ENCODE results near the gene LRRC4C. TPM values are rescaled to one million over a fixed set of nuclear protein-coding genes. Genes with fewer than 3 reads are reported as not detected.
"Not testable (repeated sequence)": the region's sequence is repeated elsewhere in the genome, so short reads cannot be mapped to it uniquely, and the experiment has no call there.

LRRC4C gene
- total RNA-seq, 2 experiments from 2014 or later = not detected

DNA sequence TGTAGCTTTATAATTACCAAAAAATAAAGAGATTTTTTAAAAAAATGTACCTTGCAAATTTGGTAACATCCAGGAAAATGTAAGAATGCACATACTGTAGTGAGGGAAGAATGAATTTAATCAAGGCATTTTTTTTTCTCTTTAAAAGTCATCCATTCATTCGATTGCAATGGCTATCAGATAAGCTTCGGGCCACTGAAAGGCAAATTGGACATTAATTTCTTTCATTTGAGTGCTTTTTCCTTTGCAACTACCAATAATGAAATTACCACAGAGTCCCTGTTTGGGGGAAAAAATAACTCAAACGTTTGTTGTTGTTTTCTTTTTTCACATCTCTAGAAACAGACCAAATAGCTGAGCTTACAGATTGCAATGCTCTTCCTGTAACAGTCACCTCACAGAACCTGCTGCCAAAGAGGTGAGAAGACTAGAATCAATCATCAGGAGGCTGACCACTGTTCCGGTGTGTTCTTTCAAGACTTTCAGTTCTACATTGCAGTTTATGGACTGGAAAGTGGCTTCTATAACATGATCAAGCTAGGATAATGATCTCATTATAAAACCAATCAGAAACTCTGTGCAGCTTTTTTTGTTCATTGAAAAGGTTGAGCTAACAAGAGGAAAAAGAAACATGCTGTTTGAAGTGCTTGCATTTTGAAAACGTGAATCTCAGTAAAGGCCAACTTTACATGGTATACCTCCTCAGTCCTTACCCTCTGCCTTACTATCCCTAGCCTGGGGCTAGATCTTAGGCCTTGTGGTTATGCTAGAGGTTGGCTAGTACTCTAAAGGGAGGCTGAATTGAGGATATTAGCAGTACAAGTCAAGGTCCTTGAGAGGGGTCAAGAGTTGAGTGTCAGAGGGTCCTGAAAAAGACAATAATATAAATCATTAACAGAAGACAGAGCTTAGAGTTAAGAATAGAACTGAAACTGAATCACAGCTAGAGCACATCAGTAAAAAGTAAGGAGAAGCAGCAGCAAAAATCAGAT is 1276.1 kb downstream of the LRRC4C start:
- no peak for DNase-seq
- no peaks in the 10 kb centered on the region for H3K36me3 Mint-ChIP-seq
- ATAC-seq = no peak
- no peaks in the 10 kb centered on the region for H3K27me3 Mint-ChIP-seq
- no peak overlapping the region for H3K27ac Mint-ChIP-seq
- no peak overlapping the region for H3K4me3 Mint-ChIP-seq
- H3K9me3 Mint-ChIP-seq (ENCODE audit: low read depth) = peaks cover 8% of the 10 kb centered on the region
- no peaks in the 10 kb centered on the region for H3K4me1 Mint-ChIP-seq
- CTCF ChIA-PET = no interaction called here

DNA sequence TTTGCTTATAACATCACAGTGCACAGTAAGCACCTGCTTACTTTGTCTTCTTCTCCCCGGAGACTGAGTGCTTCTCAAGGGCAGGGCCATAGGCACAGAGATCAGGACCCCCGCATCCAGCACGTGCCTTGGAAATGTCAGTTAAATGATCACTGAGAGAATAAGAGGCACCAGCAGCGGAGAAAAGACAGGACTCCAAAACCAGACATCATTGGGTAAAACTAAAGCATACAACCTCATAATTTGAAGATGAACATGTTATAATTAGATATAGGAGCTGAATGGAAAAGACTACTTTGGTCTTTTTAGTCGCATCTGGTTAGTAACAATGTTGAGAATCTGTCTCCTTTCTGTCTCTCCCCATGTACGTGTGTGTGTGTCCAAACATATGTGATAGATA is 1279.9 kb downstream of the LRRC4C start:
- H3K36me3 Mint-ChIP-seq = no peaks in the 10 kb centered on the region
- peaks cover 11% of the 10 kb centered on the region for H3K9me3 Mint-ChIP-seq (ENCODE audit: low read depth)
- ATAC-seq = no peak
- no peak overlapping the region for H3K4me3 Mint-ChIP-seq
- H3K27ac Mint-ChIP-seq = no peak overlapping the region
- no peak for DNase-seq
- CTCF ChIA-PET = no interaction called here
- H3K27me3 Mint-ChIP-seq = no peaks in the 10 kb centered on the region
- H3K4me1 Mint-ChIP-seq = no peaks in the 10 kb centered on the region

DNA sequence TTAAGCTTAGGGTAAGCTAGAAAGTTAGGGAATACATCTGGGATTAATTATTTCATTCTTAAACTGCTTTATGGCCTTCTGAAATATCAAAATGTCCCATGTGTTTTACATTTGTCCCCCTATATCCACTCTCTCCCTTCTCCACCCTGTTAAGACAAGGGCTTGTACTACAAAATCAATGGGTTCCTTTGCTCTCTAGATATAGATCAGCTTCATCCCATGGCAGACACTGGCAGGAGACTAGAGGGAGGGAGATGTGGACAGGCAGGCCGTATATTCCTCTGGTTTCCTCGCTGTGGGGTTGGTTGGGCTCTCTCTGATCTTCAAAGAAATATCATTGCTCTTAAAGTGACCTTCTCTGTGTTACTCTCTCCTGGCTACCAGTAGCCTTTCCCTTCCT is 1281.0 kb downstream of the LRRC4C start:
- Mint-ChIP-seq H3K27ac (no peak overlapping the region), H3K4me3 (no peak overlapping the region), H3K9me3 (ENCODE audit: low read depth) (peaks cover 6% of the 10 kb centered on the region), H3K36me3 (no peaks in the 10 kb centered on the region), H3K4me1 (no peaks in the 10 kb centered on the region), H3K27me3 (no peaks in the 10 kb centered on the region)
- CTCF ChIA-PET = no interaction called here
- no peak for ATAC-seq
- no peak for DNase-seq

- H3K27me3 Mint-ChIP-seq = no peaks in the 10 kb centered on the region
- H3K9me3 Mint-ChIP-seq (ENCODE audit: low read depth) = peaks cover 13% of the 10 kb centered on the region
- CTCF ChIA-PET = no interaction called here
- DNase-seq (no peak), ATAC-seq (no peak)
- no peaks in the 10 kb centered on the region for H3K4me1 Mint-ChIP-seq
- H3K36me3 Mint-ChIP-seq = no peaks in the 10 kb centered on the region
- no peak overlapping the region for H3K4me3 Mint-ChIP-seq
- H3K27ac Mint-ChIP-seq = no peak overlapping the region
Observed at GRCh38 chr11:40175980-40176379, 1283.5 kb downstream of the LRRC4C start.

DNA sequence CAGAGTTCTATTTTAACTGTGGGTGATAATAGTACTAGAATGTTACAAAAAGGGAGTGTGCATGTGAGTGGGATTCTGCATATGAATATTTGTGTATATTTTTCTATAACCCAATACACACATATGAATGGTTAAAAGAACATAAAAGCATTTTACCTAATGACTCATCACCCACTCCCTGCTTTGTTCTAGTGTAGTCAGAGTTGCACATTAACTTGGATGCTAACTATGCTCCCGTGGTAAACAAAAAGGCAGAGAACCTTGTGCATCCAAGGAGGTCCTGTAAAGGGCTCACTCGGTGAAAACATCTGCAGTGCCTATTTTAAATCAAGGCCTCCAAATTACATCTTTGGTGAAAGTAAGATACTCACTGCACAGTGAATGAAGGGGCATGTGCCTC is 1289.4 kb downstream of the LRRC4C start:
- DNase-seq = no peak
- CTCF ChIA-PET = no interaction called here
- H3K27me3 Mint-ChIP-seq = no peaks in the 10 kb centered on the region
- H3K27ac Mint-ChIP-seq = no peak overlapping the region
- H3K36me3 Mint-ChIP-seq = no peaks in the 10 kb centered on the region
- peaks cover 15% of the 10 kb centered on the region for H3K9me3 Mint-ChIP-seq (ENCODE audit: low read depth)
- H3K4me1 Mint-ChIP-seq = no peaks in the 10 kb centered on the region
- no peak for ATAC-seq
- H3K4me3 Mint-ChIP-seq = no peak overlapping the region

- peaks cover 16% of the 10 kb centered on the region for H3K9me3 Mint-ChIP-seq (ENCODE audit: low read depth)
- no peak overlapping the region for H3K4me3 Mint-ChIP-seq
- no peaks in the 10 kb centered on the region for H3K27me3 Mint-ChIP-seq
- CTCF ChIA-PET = no interaction called here
- no peaks in the 10 kb centered on the region for H3K4me1 Mint-ChIP-seq
- no peak for ATAC-seq
- no peak overlapping the region for H3K27ac Mint-ChIP-seq
- no peak for DNase-seq
- no peaks in the 10 kb centered on the region for H3K36me3 Mint-ChIP-seq
Observed at GRCh38 chr11:40168414-40168813, 1291.0 kb downstream of the LRRC4C start.

DNA sequence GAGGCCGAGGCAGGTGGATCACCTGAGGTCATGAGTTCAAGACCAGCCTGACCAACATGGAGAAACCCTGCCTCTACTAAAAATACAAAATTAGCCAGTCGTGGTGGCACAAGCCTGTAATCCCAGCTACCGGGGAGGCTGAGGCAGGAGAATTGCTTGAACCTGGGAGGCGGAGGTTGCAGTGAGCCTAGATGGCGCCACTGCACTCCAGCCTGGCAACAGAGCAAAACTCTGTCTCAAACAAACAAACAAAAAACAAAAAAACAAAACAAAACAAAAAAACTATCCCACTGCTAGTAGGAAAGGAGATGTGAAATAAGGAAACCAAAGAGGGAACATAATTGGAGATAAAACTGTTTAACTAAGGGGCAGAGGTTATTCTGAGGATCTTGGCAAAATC is 1291.6 kb downstream of the LRRC4C start:
- H3K27ac Mint-ChIP-seq, H3K36me3 Mint-ChIP-seq, H3K27me3 Mint-ChIP-seq, H3K4me3 Mint-ChIP-seq, H3K4me1 Mint-ChIP-seq, ATAC-seq, DNase-seq, CTCF ChIA-PET: not testable (repeated sequence)
- H3K9me3 Mint-ChIP-seq (ENCODE audit: low read depth) = peaks cover 15% of the 10 kb centered on the region

DNA sequence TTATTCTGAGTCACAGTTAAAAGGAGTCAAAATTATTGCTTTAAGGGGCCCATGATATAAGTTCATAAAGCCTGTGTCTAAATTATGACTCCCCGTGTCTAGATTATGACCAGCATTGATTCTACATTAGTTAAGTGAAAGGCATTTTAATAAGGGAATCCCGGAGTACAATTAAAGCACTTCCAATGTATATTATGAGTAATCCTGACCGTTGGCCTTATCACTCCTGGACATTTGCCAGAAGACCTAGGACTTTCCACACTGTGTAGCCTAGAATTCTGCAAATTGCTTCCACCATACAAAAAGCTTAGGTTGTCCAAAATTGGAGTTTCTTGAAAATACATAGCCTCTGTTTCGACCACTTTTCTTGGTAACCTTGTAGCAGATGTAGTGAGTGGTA is 1292.6 kb downstream of the LRRC4C start:
- Mint-ChIP-seq H3K27me3 (no peaks in the 10 kb centered on the region), H3K9me3 (ENCODE audit: low read depth) (peaks cover 8% of the 10 kb centered on the region), H3K4me1 (no peaks in the 10 kb centered on the region), H3K36me3 (no peaks in the 10 kb centered on the region), H3K4me3 (no peak overlapping the region), H3K27ac (no peak overlapping the region)
- ATAC-seq = no peak
- CTCF ChIA-PET = no interaction called here
- no peak for DNase-seq

DNA sequence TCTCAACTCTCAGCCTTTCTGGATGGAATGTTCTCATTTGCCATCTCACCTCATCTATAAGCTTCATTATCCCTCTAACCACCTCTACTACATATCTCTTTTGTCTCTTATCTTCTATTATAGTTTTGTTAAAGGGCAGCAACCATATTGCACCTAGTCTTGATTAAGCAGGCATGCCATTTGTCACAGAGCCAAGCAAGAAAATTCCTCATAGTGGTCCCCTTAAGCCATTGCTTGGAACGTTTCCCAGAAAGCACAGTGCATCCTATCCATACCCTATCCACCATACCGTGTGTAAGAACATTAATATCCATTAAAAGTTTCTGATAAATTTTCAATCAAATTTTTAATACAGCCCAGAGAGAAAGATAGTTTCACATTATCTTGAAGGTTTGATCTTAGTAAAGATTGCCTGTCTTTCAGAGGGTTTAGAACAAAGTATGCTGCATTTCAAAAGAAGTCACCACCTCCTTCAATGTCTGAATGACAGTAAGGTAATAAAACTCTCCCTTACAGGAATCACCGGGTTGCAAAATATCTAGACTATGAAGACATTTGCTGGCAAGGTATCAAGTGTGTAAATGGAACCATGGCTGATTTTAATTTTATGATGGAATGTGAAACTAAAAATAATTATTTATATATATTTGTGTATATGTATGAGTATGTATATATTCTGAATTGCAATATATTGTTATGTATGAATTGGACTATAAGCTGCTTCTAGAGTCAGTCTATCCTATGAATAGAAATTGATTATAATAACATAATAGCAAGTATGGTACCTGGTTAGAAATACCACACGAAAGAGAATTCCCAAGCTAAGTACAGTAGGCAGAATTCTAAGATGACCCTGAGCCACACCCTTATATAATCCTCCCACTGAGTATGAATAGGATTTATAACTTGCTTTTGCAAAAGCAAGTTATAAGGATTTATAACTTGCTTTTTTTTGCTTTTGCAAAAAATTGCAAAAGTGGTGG is 1296.3 kb downstream of the LRRC4C start:
- no peak for ATAC-seq
- CTCF ChIA-PET = no interaction called here
- peaks cover 12% of the 10 kb centered on the region for H3K9me3 Mint-ChIP-seq (ENCODE audit: low read depth)
- H3K4me1 Mint-ChIP-seq = no peaks in the 10 kb centered on the region
- no peaks in the 10 kb centered on the region for H3K36me3 Mint-ChIP-seq
- no peak overlapping the region for H3K27ac Mint-ChIP-seq
- DNase-seq = no peak
- no peaks in the 10 kb centered on the region for H3K27me3 Mint-ChIP-seq
- H3K4me3 Mint-ChIP-seq = no peak overlapping the region

DNA sequence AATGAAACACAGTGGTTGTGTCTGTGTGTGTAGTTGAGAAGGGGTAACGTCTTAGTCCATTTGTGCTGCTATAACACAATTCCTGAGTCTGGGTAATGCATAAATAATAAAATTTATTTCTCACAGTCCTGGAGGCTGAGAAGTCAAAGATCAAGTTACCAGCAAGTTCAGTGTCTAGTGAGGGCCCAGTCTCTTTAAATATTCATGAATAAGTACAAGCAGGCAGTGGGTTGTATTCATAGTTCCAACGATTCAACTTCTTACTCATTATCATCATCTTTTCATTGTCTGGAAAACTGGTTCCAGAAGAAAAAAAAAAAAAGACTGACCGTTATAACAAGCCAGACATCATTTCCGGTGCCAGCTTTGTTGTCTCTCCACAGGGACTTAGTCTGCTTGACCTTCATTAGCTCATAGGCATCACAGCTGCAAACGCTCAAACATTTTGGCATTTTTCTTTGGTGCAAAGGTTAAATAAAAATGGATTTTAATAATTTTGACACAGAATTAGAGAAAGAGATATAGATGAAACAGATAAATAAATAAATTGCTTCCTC is 1297.5 kb downstream of the LRRC4C start:
- H3K4me3 Mint-ChIP-seq = no peak overlapping the region
- ATAC-seq (no peak), DNase-seq (no peak)
- H3K27me3 Mint-ChIP-seq = no peaks in the 10 kb centered on the region
- H3K27ac Mint-ChIP-seq = no peak overlapping the region
- CTCF ChIA-PET = no interaction called here
- no peaks in the 10 kb centered on the region for H3K4me1 Mint-ChIP-seq
- no peaks in the 10 kb centered on the region for H3K36me3 Mint-ChIP-seq
- peaks cover 14% of the 10 kb centered on the region for H3K9me3 Mint-ChIP-seq (ENCODE audit: low read depth)

- Mint-ChIP-seq H3K9me3 (ENCODE audit: low read depth) (peaks cover 13% of the 10 kb centered on the region), H3K4me1 (no peaks in the 10 kb centered on the region), H3K27ac (no peak overlapping the region), H3K36me3 (no peaks in the 10 kb centered on the region), H3K27me3 (no peaks in the 10 kb centered on the region), H3K4me3 (no peak overlapping the region)
- CTCF ChIA-PET = no interaction called here
- DNase-seq (no peak), ATAC-seq (no peak)
Observed at GRCh38 chr11:40160418-40160817, 1299.0 kb downstream of the LRRC4C start.

GRCh38 chr11:40149721-40150120 is 1309.7 kb downstream of the LRRC4C start:
- no peaks in the 10 kb centered on the region for H3K4me1 Mint-ChIP-seq
- CTCF ChIA-PET = no interaction called here
- H3K36me3 Mint-ChIP-seq = no peaks in the 10 kb centered on the region
- no peak overlapping the region for H3K27ac Mint-ChIP-seq
- DNase-seq = no peak
- H3K27me3 Mint-ChIP-seq = no peaks in the 10 kb centered on the region
- no peak overlapping the region for H3K4me3 Mint-ChIP-seq
- H3K9me3 Mint-ChIP-seq (ENCODE audit: low read depth) = peaks cover 3% of the 10 kb centered on the region
- ATAC-seq = no peak

GRCh38 chr11:40140560-40140959 is 1318.9 kb downstream of the LRRC4C start:
- no peaks in the 10 kb centered on the region for H3K36me3 Mint-ChIP-seq
- no peaks in the 10 kb centered on the region for H3K4me1 Mint-ChIP-seq
- H3K27ac Mint-ChIP-seq = no peak overlapping the region
- no peak for ATAC-seq
- CTCF ChIA-PET = no interaction called here
- peaks cover 12% of the 10 kb centered on the region for H3K9me3 Mint-ChIP-seq (ENCODE audit: low read depth)
- no peaks in the 10 kb centered on the region for H3K27me3 Mint-ChIP-seq
- DNase-seq = no peak
- H3K4me3 Mint-ChIP-seq = no peak overlapping the region
